ENCODE results near the gene CDRT4. TPM values are rescaled to one million over a fixed set of nuclear protein-coding genes. Genes with fewer than 3 reads are reported as not detected.

CDRT4 gene
- total and polyA plus RNA-seq, 2 donors (not counting 3 experiments of a cell fraction or from before 2014, with no cell fraction given): 11.5 to 13.6 TPM

DNA sequence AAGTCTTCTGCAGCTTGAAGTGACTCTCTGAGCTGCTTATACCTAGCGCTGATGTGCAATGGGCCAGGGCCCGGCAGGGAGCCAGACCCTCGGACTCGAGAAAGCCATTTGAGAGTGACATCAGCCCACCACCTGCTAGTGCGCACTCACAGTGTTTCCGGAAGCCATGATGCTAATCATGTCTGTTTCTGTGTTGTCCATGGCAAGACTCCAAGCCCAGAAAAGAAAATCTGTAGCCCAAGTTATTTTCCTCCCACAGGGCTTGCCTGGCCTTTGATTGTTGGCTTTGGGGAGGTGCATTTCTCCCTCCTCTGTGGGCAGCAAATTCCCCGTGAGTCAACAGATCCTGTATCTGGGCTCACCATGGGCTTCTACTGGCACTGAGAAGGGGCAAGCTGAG is 1.8 kb upstream of the CDRT4 start:
- dilution Hi-C loops (cut with MboI; ENCODE audit: extremely low pct_ligation_motif_present, low sequenced_read_pairs) (no loop called here), intact Hi-C loops (cut with micrococcal nuclease) (loop anchor here (1.0 kb wide), 2 partner anchors 22 to 24 kb away; no protein-coding TSS in a partner anchor)
- Histone ChIP-seq H3K36me3 (ENCODE audit: control insufficient read depth in 2 of 2, extremely low read depth in 1 of 2, insufficient read depth in 2 of 2, low read length in 2 of 2) (no peaks in the 10 kb centered on the region), H3K79me2 (ENCODE audit: control insufficient read depth, insufficient read depth, low read length) (no peaks in the 10 kb centered on the region), H3K9ac (replicated peaks; ENCODE audit: extremely low read depth, insufficient read depth, low read length) (no peak overlapping the region), H3K4me1 (ENCODE audit: control insufficient read depth, extremely low read depth, insufficient read depth, low read length) (peaks cover 10% of the 10 kb centered on the region), H3K9me3 (replicated peaks; ENCODE audit: control insufficient read depth, insufficient read depth, low read length) (no peaks in the 10 kb centered on the region), H3K27ac (ENCODE audit: insufficient read depth, low read depth, low read length) (peak overlapping the region; percentile 0), H3K4me3 (replicated peaks in 1 of 3; ENCODE audit: insufficient read depth in 1 of 3, low read depth in 1 of 3, low read length in 3 of 3) (no peak overlapping the region), H3K27me3 (ENCODE audit: control insufficient read depth in 2 of 2, insufficient read depth in 2 of 2, low read length in 2 of 2) (no peaks in the 10 kb centered on the region), H3K4me2 (ENCODE audit: insufficient read depth, low read length) (no peak overlapping the region), H2AFZ (ENCODE audit: low read depth, low read length) (no peak overlapping the region), H4K20me1 (replicated peaks; ENCODE audit: control insufficient read depth, extremely low read depth, insufficient read depth, low read length) (no peaks in the 10 kb centered on the region), H3K9me1 (replicated peaks; ENCODE audit: control insufficient read depth, extremely low read depth, insufficient read depth, low read length) (no peaks in the 10 kb centered on the region)
- ChIA-PET CTCF (interaction anchor here (2.4 kb wide), 1 partner anchor 33 kb away, joined by 11 read pairs; no protein-coding TSS in a partner anchor), POLR2A (no interaction called here)
- TF ChIP-seq EZH2 (IDR thresholded peaks at IDR 0.05; ENCODE audit: borderline replicate concordance, low read depth, low read length, severe bottlenecking) (no peak), JUN (IDR thresholded peaks at IDR 0.05; ENCODE audit: borderline replicate concordance, insufficient read depth, insufficient read length, low read depth) (no peak), POLR2AphosphoS5 (IDR thresholded peaks at IDR 0.05; ENCODE audit: insufficient read depth, low read depth, low read length) (no peak)
- BruUV-seq (replicated peaks): no TSS peak
- FAIRE-seq (no peak), DNase-seq (ENCODE audit: low read depth, low spot score) (peak; percentile 72)

DNA sequence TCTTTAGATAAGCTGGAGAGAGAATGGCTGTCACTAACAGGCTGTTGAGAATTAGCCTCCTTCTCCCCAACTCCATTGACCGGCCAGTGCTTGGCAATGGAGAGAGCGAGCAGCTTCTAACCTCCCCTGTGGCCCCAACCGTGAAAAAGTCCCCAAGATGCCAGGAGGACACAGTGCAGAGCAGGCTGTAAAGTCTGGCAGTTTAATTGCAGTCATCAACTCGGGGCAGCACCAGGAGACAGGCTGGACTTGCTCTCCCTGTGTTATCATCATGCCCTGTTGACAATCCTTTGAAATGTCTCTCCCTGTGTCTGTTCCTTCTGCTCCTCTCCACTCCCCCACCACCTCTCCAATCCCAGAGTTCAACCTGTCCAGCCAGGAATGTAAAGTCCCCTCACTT is 705 bp upstream of the CDRT4 start:
- DNase-seq (ENCODE audit: low read depth, low spot score) (no peak), FAIRE-seq (no peak)
- TF ChIP-seq, protein P1, sequence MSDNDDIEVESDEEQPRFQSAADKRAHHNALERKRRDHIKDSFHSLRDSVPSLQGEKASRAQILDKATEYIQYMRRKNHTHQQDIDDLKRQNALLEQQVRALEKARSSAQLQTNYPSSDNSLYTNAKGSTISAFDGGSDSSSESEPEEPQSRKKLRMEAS (IDR thresholded peaks at IDR 0.05; ENCODE audit: insufficient read depth, insufficient read length): no peak
- TF ChIP-seq POLR2AphosphoS5 (IDR thresholded peaks at IDR 0.05; ENCODE audit: insufficient read depth, low read depth, low read length) (no peak), FOS (IDR thresholded peaks at IDR 0.05; ENCODE audit: borderline replicate concordance, insufficient read depth, low read length) (no peak), GATA2 (IDR thresholded peaks at IDR 0.05; ENCODE audit: insufficient read depth, insufficient read length, low read depth, low read length) (no peak), EZH2 (IDR thresholded peaks at IDR 0.05; ENCODE audit: borderline replicate concordance, low read depth, low read length, severe bottlenecking) (no peak), MYC (IDR thresholded peaks at IDR 0.05; ENCODE audit: low read depth, low read length) (no peak)
- TF ChIP-seq, protein P2, sequence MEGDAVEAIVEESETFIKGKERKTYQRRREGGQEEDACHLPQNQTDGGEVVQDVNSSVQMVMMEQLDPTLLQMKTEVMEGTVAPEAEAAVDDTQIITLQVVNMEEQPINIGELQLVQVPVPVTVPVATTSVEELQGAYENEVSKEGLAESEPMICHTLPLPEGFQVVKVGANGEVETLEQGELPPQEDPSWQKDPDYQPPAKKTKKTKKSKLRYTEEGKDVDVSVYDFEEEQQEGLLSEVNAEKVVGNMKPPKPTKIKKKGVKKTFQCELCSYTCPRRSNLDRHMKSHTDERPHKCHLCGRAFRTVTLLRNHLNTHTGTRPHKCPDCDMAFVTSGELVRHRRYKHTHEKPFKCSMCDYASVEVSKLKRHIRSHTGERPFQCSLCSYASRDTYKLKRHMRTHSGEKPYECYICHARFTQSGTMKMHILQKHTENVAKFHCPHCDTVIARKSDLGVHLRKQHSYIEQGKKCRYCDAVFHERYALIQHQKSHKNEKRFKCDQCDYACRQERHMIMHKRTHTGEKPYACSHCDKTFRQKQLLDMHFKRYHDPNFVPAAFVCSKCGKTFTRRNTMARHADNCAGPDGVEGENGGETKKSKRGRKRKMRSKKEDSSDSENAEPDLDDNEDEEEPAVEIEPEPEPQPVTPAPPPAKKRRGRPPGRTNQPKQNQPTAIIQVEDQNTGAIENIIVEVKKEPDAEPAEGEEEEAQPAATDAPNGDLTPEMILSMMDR (IDR thresholded peaks at IDR 0.05; ENCODE audit: extremely low read depth in 1 of 2, insufficient read depth in 1 of 2, low read depth in 1 of 2, low read length in 2 of 2): no peak
- H3K4me2 ChIP-seq (ENCODE audit: insufficient read depth, low read length): no peak overlapping the region
- H3K79me2 ChIP-seq (ENCODE audit: control insufficient read depth, insufficient read depth, low read length): no peaks in the 10 kb centered on the region
- H3K27me3 ChIP-seq (ENCODE audit: control insufficient read depth in 2 of 2, insufficient read depth in 2 of 2, low read length in 2 of 2): no peaks in the 10 kb centered on the region
- no peak overlapping the region for H3K9ac ChIP-seq (replicated peaks; ENCODE audit: extremely low read depth, insufficient read depth, low read length)
- no TSS peak for BruUV-seq (replicated peaks)
- no peak overlapping the region for H3K4me3 ChIP-seq (replicated peaks in 1 of 3; ENCODE audit: insufficient read depth in 1 of 3, low read depth in 1 of 3, low read length in 3 of 3)
- dilution Hi-C loops (cut with MboI; ENCODE audit: extremely low pct_ligation_motif_present, low sequenced_read_pairs): no loop called here
- no peaks in the 10 kb centered on the region for H4K20me1 ChIP-seq (replicated peaks; ENCODE audit: control insufficient read depth, extremely low read depth, insufficient read depth, low read length)
- POLR2A ChIA-PET: no interaction called here
- CTCF ChIA-PET: interaction anchor here (0.8 to 2.4 kb wide), 3 partner anchors 11 to 35 kb away, joined by 3 to 11 read pairs (median 3); no protein-coding TSS in a partner anchor
- H3K9me1 ChIP-seq (replicated peaks; ENCODE audit: control insufficient read depth, extremely low read depth, insufficient read depth, low read length): no peaks in the 10 kb centered on the region
- no peaks in the 10 kb centered on the region for H3K36me3 ChIP-seq (ENCODE audit: control insufficient read depth in 2 of 2, extremely low read depth in 1 of 2, insufficient read depth in 2 of 2, low read length in 2 of 2)
- no peaks in the 10 kb centered on the region for H3K9me3 ChIP-seq (replicated peaks; ENCODE audit: control insufficient read depth, insufficient read depth, low read length)
- H2AFZ ChIP-seq (ENCODE audit: low read depth, low read length): no peak overlapping the region
- H3K27ac ChIP-seq (ENCODE audit: insufficient read depth, low read depth, low read length): no peak overlapping the region
- intact Hi-C loops (cut with micrococcal nuclease): no loop called here
- peaks cover 13% of the 10 kb centered on the region for H3K4me1 ChIP-seq (ENCODE audit: control insufficient read depth, extremely low read depth, insufficient read depth, low read length)

Data from endothelial cell of umbilical vein (primary cell).